HG03066 (cell line): ENCODE data around the gene SVBP.
A peak's percentile ranks its signal among the peaks of the same experiment; 100 is the strongest.

Experiments
- ATAC-seq: cut with Tn5 transposase; IDR thresholded peaks from one replicate; pipeline ENCODE4 v1.9.1; 2021; ENCODE audit warnings: low read depth; ENCODE audit not compliant: unreplicated experiment

SVBP gene

DNA sequence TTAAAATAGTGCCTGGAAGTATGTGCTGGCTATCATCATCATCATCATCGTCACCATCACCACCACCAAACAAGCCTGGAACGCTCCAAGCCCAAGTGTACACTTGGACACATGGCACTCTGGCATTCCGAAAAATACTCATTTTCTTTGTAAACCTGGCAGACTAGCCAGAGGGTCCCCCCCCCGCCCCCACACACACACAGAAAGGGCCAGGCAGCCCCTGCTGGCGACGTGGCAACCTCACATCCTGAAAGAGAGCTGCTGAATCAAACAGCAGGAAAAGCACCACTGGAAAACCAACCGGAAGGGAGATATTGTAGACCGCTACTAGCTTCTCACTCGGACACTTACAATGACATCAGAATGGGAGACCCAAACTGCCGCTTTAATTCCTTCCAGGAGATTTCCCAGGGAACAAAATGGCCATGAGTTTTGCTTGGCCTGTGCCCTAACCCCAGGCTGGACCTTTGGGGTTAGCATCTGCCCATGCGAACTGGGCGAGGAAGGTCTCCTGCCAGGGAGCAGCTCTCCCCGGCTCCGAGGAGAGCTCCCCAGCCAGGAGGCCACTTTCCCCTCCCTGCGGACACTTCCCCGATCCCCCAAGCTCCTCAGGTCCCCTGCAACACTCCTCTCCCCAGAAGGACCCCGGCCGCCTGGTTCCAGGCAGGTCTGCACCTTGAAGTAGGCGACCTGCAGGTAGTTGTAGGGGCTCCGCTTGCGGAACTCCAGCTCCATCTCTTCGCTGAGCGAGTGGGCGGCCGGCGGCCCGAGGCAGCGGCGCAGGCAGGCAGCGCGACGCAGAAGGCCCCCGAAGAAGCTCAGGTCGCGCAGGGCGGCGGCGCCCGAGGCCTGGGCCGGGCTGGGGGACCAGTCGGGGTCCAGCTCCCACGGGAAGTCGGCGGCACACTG, 51.1 kb downstream of the SVBP start:
- ATAC-seq = peak; percentile 34

DNA sequence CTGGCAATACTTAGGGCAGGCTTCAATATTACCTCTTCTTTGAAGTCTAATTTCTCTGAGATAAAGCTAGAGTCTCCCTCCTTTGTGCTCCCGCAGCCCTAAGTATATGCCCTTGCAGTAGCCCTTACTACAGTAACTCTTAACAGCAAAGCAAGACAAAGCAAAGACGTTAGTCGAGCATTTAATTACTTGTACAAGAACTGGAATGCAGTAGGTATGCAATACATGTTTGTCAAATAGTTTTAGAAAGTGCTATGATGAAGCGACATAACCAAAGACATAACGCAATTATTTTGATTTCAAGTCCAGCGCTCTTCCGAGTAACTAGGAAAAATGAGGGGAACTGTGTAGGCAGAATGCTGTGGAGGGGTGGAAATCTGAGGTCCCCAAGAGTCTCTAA, 51.9 kb downstream of the SVBP start:
- no peak for ATAC-seq

DNA sequence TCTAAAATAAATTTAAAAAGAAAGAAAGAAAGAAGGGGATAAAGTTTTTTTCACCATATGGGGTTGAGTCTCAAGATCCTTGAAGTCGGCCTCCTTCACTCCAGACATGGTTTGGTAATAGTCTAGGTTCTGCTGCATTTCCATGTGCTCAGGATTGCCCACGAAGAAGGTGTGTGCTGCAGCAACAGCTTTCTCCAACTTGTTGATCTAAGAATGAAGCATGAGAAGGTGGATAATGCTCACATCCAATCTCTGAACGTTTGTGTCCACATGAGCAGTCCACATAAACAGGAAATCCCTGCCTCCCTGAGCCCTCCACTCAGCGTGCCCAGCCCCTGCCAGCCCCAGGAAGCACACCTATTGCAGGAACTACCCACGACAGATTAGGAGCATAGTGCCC, 54.9 kb downstream of the SVBP start:
- ATAC-seq = no peak

DNA sequence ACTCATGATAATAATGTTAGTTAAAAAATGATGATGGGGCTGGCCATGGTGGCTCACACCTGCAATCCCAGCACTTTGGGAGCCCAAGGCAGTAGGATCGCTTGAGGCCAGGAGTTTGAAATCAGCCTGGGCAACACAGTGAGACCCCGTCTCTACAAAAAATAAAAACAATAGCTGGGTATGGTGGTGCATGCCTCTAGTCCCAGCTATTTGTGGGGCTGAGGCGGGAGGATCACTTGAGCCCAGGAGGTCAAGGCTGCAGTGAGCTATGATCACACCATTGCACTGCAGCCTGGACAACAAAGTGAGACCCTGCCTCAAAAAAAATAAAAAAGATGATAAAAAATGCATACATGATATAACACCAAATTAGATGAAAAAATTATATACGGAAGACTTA, 55.6 kb downstream of the SVBP start:
- no peak for ATAC-seq

DNA sequence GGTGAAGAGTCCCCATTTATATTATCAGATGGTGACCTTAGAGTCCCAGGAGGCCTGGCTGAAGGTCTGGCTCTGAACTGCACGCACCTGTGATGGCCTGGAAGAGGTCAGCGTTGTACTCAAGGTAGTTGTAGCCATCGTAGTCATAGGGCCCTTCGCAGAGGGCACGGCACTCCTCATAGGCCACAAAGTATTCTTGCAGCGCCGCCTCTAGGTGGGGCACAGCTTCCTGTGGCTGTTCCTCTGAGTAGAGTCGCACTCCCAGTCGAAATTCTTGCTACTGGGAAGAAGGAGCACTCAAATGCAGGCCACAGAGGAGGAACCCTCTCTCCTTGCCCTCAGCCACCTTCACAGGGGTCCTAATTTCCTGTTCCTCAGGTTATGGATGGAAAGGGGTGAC, 58.1 kb downstream of the SVBP start:
- ATAC-seq = no peak

DNA sequence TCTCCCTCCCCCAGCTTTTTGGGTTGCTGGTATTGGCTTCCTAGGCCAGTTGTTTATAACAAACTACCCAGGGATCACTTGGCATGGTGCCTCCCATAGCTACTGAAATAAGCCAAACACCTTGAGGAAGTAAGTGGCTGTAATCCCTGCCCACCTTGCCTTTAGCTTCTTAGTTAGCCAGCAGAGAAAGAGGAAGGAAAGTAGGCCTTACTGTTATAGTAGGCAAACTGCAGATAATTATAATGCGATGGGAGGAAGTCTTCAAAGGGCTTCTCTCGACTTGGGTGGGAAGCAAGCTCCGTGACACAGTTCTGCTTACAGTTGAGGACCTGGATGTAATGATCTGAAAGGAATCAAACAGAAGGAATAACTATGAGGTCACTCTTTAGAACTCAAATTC, 58.6 kb downstream of the SVBP start:
- no peak for ATAC-seq

DNA sequence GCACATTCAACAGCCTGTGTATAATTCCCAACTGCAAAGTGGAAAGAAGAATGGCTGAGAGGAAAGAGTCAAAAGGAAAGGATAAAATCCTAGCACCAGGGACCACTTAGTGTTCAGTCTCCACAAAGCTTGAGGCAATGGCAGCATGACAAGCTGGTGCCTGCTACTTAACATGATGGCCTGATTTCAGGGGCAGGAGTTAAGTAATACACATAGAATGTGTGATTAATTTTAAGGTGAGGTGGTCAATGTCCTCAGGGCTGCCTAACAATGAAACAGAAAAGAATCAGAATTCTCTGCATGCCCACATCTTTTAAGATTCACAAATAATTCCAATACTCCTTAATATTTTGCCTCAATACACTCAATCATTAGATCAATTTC, 59.3 kb downstream of the SVBP start:
- ATAC-seq = no peak
